GM10248 (cell line): ENCODE data around the gene WASF3.

Experiments
- CTCF ChIA-PET: fragments of 300-600 bp; sonication (Branson Sonifier 250); formaldehyde crosslinking; extraction: SDS; loops from one replicate; lab custom pipeline; 2021; ENCODE audit warnings: antibody characterized with exemption; lab: Yijun Ruan, JAX
- POLR2A ChIA-PET: fragments of 350-650 bp; sonication (Branson Sonifier 250); formaldehyde crosslinking; extraction: SDS; loops from one replicate; lab custom pipeline; 2020; ENCODE audit warnings: antibody characterized with exemption; lab: Yijun Ruan, JAX
- DNase-seq: peaks from one replicate; pipeline ENCODE4 v3.0.0; 2012; ENCODE audit errors: extremely low spot score
- TF ChIP-seq, protein P1 (sequence below): IDR thresholded peaks from 2 replicates; pipeline ENCODE4 v1.5.1; 2012; ENCODE audit warnings: mild to moderate bottlenecking, low read depth; ENCODE audit errors: extremely low read depth, missing control alignments, control extremely low read depth

WASF3 gene

DNA sequence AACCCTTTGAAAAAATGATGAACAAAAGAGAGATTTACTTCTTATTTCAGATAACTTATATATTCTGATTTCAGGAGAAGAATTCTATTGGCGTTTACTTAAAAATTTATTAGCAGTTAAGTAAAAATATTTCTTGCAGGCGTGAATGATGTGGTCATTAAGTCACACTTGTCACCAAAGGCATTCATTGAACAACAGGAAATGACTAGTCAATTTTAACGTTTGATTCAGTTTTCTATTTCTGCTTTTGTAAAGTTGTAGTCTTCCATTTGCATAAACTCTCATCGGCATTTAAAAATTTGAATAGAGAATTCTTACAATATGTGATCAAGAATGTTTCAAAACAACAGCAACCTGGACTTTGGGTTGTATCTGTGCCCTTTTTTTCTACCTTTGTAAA, 119.7 kb downstream of the WASF3 start:
- CTCF ChIA-PET = interaction anchor here (0.6 kb wide), 1 partner anchor 21 kb away, joined by 3 read pairs; no protein-coding TSS in a partner anchor
- POLR2A ChIA-PET = no interaction called here
- TF ChIP-seq, protein P1, sequence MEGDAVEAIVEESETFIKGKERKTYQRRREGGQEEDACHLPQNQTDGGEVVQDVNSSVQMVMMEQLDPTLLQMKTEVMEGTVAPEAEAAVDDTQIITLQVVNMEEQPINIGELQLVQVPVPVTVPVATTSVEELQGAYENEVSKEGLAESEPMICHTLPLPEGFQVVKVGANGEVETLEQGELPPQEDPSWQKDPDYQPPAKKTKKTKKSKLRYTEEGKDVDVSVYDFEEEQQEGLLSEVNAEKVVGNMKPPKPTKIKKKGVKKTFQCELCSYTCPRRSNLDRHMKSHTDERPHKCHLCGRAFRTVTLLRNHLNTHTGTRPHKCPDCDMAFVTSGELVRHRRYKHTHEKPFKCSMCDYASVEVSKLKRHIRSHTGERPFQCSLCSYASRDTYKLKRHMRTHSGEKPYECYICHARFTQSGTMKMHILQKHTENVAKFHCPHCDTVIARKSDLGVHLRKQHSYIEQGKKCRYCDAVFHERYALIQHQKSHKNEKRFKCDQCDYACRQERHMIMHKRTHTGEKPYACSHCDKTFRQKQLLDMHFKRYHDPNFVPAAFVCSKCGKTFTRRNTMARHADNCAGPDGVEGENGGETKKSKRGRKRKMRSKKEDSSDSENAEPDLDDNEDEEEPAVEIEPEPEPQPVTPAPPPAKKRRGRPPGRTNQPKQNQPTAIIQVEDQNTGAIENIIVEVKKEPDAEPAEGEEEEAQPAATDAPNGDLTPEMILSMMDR = no peak
- no peak for DNase-seq

DNA sequence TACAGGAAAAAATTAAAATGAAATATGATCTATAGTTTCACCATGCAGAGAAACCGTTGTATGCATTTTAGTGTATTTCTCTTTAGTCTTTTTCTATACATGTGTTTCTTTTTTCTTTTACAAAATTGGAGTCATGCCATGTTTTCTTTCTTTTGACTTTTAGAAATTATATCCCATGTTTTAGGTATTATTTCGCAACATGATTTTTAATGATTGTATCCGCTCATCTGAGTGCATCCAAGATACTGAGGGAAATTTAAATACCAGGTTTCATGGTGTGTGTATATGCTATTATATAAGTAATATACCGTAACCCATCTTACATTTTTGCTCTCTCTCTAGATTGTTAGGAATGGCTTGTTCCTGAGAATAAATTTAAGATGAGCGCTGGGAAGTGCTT, 120.8 kb downstream of the WASF3 start:
- ChIA-PET POLR2A (no interaction called here), CTCF (no interaction called here)
- no peak for DNase-seq
- TF ChIP-seq, protein P1 = no peak

DNA sequence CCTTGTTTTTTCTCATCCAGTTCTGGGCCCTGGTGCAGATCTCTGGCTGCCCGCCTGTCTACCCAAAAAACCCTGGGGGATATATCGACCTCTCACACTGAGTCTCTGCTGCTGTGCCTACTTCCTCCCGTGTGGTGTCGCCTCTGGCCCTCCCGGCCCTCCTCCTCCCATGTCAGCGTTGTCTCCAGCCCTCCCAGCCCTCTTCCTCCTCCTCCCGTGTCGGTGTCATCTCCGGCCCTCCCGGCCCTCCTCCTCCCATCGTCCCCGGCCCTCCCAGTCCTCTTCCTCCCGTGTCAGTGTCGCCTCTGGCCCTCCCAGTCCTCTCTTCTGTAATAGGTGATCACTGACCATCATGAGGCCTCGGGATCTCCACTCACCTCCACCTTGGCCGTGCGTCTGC, 121.3 kb downstream of the WASF3 start:
- CTCF ChIA-PET = interaction anchor here (0.8 kb wide), 1 partner anchor 20 kb away, joined by 4 read pairs; no protein-coding TSS in a partner anchor
- POLR2A ChIA-PET = no interaction called here
- no peak for DNase-seq
- TF ChIP-seq, protein P1 = no peak

DNA sequence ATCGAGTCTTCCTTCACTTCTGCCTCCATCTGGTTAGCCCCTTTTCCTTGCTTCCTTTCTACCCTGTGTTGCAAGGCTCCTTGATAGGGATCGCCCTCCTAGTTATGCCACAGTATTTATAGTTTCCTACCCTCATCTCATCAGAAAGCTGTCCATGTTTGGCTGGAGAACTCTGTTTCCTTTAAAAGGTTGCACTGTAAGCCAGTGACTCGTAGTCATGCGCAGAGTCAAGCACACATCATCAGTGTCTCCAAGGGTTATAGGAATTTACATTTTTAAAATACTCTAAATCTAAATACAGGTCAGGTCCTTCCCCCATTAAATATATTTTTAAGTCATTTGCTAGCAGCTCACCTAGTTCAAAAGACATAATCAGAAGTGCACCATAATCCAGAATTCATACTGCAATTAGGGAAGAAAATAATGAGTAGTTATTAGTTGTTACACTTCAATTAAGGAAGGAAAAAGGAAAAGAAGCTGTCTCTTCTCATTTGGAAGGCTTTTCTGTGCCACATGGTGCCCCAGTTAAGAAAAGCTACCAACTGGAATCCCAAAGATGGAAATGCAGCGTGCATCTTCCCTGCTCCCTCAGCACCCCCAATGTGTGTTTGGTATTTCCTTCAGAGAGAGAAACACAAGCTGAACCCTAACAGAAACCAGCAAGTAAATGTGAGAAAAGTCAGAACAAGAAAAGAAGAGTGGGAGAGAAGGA, 122.1 kb downstream of the WASF3 start:
- ChIA-PET CTCF (interaction anchor here (0.8 kb wide), 1 partner anchor 19 kb away, joined by 4 read pairs; no protein-coding TSS in a partner anchor), POLR2A (no interaction called here)
- TF ChIP-seq, protein P1 = no peak
- DNase-seq = no peak

DNA sequence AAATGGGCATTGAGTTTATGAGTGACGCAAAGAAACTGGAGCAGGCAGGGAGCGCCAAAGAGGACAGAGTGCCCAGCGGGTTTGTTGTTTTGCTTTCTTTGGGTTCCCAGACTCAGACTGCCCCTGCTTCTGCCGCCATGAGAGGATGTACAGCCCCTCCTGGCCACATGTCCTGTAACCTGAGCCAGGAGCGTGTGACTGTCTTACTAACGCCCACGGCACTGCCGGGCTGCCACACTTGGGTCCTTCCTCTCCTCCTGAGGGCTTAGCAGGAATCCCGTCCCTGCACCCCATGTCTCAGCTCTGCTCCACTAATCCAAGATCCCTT, 122.6 kb downstream of the WASF3 start:
- no peak for DNase-seq
- ChIA-PET POLR2A (no interaction called here), CTCF (no interaction called here)
- TF ChIP-seq, protein P1 = no peak

DNA sequence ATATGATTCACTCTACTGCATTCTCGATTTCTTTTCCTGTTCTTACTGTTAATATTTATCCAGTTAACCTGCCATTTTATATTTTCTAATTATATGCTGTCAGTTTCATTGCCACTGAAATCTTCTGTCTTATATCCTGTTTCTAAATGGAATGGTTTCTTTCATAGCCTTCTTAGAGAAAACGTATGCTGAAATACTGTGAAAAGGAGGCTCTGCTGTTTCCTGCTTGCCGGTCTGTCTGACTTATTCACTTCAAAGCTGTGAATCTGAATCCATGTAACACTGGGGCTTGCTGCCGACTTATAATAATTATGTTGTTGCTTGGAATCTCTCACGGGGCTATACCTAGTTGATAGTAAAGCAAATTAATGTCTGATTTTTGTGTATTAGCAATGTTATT, 123.1 kb downstream of the WASF3 start:
- POLR2A ChIA-PET = no interaction called here
- CTCF ChIA-PET = no interaction called here
- TF ChIP-seq, protein P1 = no peak
- no peak for DNase-seq

DNA sequence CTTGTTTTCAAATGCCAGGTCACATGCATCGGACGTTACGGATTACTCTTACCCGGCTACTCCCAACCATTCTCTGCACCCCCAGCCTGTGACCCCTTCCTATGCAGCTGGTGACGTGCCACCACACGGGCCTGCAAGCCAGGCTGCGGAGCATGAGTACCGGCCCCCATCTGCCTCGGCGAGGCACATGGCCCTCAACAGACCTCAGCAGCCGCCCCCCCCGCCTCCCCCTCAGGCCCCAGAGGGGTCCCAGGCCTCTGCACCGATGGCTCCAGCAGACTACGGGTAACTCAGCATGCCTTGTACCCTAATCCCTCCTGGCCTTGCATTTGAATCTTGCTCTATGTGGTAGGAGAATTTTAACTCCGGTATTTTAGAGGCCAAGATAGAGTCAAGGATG, 123.6 kb downstream of the WASF3 start:
- TF ChIP-seq, protein P1 = no peak
- no peak for DNase-seq
- POLR2A ChIA-PET = no interaction called here
- CTCF ChIA-PET = interaction anchor here (2.9 kb wide), 1 partner anchor 17 kb away, joined by 11 read pairs; no protein-coding TSS in a partner anchor
